AG04450 (cell line): ENCODE measurements around the gene ATXN3L. TPM values are rescaled to one million over a fixed set of nuclear protein-coding genes. Genes with fewer than 3 reads are reported as not detected.
A peak's percentile ranks its signal among the peaks of the same experiment; 100 is the strongest.

ENCODE experiments used
- CTCF ChIA-PET: fragments of 300-600, 350-600 bp; formaldehyde crosslinking; extraction: SDS; loops from one replicate; lab custom pipeline; 2022; ENCODE audit warnings: antibody characterized with exemption, inconsistent platforms; lab: Charles Lee
- POLR2A ChIA-PET: fragments of 350-600 bp; formaldehyde crosslinking; extraction: SDS; loops from one replicate; lab custom pipeline; 2021; ENCODE audit warnings: antibody characterized with exemption, inconsistent platforms; lab: Yijun Ruan, JAX
- DNase-seq: peaks from one replicate; pipeline ENCODE4 v3.0.0-alpha.2; 2011; ENCODE audit warnings: low read depth, low spot score
- H3K27ac ChIP-seq: one replicate; pipeline ENCODE4 v1.5.1; 2012; ENCODE audit warnings: low read depth, low read length, control low read depth
- H3K27me3 ChIP-seq: one replicate; pipeline ENCODE4 v1.6.0; 2012; ENCODE audit warnings: low read length; ENCODE audit not compliant: control insufficient read depth, insufficient read depth
- H3K4me3 ChIP-seq: 2 replicates; pipeline ENCODE4 v1.5.1; 2011; ENCODE audit warnings: mild to moderate bottlenecking, low read depth, low read length, control low read depth
- H3K9me3 ChIP-seq: 2 replicates; pipeline ENCODE4 v1.5.1; 2012; ENCODE audit warnings: low read length; ENCODE audit not compliant: control insufficient read depth, insufficient read depth
- polyA plus RNA-seq: library from polyadenylated mRNA; depleted of rRNA; stranded (reverse); fragments of >200 nt; gene quantifications from 2 replicates; pipeline ENCODE4 v1.2.3, GENCODE V29; 2011
- TF ChIP-seq, protein P1 (sequence below): IDR thresholded peaks from 2 replicates; pipeline ENCODE4 v1.5.1; 2011; ENCODE audit warnings: low read depth, low read length, control low read depth, inconsistent platforms

Gene ATXN3L
- polyA plus RNA-seq, 1 experiment, result not detected

DNA sequence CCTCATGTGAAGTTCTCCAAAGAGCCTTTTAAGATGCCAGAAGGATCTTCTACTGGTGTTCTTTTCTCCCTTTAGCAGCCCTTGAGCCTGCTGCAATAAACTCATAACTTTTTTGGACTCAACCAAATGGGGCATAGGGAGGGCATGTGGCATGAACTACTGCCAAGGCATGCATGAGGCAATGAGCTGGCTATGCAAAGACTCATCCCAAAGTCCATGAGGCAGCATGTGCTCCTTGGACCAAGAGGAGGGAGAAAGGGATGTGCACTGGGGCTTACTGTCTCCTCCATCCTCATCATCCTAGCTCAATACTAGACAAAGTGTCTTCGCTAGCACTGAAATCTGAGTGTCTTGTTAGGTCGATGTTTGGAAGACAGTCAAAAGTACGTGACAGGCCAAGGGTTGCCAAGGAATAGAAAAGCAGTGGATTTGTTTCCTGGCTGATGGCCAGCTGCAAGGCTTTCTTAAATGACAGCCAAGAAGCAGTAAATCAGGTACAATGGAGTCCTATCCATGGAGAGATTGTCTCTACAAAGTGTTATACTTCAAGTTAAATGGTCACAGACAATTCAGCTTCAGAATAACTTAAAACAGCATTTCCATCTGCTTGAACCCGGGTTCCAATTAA is 44.5 kb upstream of the ATXN3L start:
- ChIA-PET CTCF (no interaction called here), POLR2A (no interaction called here)
- Histone ChIP-seq H3K27ac (no peak overlapping the region), H3K4me3 (no peak overlapping the region), H3K9me3 (no peaks in the 10 kb centered on the region), H3K27me3 (no peaks in the 10 kb centered on the region)
- no peak for DNase-seq
- TF ChIP-seq, protein P1, sequence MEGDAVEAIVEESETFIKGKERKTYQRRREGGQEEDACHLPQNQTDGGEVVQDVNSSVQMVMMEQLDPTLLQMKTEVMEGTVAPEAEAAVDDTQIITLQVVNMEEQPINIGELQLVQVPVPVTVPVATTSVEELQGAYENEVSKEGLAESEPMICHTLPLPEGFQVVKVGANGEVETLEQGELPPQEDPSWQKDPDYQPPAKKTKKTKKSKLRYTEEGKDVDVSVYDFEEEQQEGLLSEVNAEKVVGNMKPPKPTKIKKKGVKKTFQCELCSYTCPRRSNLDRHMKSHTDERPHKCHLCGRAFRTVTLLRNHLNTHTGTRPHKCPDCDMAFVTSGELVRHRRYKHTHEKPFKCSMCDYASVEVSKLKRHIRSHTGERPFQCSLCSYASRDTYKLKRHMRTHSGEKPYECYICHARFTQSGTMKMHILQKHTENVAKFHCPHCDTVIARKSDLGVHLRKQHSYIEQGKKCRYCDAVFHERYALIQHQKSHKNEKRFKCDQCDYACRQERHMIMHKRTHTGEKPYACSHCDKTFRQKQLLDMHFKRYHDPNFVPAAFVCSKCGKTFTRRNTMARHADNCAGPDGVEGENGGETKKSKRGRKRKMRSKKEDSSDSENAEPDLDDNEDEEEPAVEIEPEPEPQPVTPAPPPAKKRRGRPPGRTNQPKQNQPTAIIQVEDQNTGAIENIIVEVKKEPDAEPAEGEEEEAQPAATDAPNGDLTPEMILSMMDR, result no peak

DNA sequence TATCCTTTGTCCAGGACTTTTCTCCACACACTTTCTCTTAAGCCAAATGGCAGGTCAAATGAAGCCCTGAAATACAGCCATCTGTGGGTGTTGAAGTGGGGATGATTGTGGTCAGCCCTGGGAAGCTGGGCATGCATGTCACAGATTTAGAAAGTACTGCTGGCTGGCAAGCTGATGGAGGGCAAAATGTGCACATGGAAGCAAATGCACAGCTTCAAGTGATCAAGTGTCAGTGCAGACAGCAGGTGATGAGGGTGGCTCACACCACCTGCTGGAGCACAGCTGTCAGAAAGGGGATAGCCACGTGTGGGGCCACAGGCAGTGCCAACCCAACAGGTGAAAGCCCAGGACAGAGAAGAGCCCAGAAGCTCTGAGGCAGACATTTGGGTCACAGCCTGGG is 40.3 kb upstream of the ATXN3L start:
- H3K27ac ChIP-seq, result no peak overlapping the region
- CTCF ChIA-PET, result no interaction called here
- POLR2A ChIA-PET, result no interaction called here

DNA sequence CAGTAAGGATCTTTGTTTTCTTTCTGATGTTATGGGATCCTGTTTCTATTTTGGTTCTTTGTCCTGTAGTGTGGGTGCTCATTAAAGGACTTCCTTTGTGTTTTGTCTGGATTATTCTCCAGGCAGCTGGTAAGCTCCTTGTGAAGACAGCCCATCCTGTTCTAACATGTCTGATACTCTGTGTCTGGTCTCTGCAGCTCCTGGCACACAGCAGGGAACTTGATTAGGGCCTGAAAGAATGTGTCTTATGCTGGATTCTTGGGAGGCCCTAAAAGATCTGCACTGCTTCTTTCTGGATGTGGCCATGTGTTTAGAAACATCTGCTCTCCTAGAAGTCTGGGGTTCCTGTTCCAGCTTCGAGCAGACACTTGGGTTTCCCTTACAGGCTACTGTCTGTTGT is 38.1 kb upstream of the ATXN3L start:
- H3K27ac ChIP-seq, result peak overlapping the region; percentile 11
- H3K4me3 ChIP-seq, result no peak overlapping the region
- CTCF ChIA-PET, result no interaction called here
- TF ChIP-seq, protein P1, result no peak
- no peak for DNase-seq
- H3K9me3 ChIP-seq, result no peaks in the 10 kb centered on the region
- POLR2A ChIA-PET, result no interaction called here
- no peaks in the 10 kb centered on the region for H3K27me3 ChIP-seq

More for the DNA sequence above, 40.3 kb upstream of the ATXN3L start:
- Histone ChIP-seq H3K9me3 (no peaks in the 10 kb centered on the region), H3K27me3 (no peaks in the 10 kb centered on the region), H3K4me3 (no peak overlapping the region)
- TF ChIP-seq, protein P1, result no peak
- no peak for DNase-seq

DNA sequence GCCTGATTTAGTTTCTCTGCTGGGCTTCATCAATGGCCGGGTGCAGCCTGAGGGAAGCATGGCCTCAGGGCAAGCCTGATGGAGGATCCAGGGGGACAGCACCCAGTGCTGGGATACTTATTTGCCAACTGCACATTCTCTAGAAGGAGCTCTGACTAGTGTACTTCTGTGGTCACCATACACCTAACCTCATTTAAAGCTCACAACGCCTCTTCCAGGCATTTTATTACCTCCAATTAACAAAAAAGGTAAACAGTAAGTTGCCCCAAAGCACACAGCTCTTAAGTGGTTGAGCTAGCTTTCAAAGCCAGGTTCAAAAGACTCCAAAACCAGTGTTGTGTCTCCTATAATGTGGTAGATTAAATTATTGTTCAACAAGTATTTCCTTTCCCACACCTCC is 26.8 kb upstream of the ATXN3L start:
- CTCF ChIA-PET, result no interaction called here
- H3K9me3 ChIP-seq, result no peaks in the 10 kb centered on the region
- POLR2A ChIA-PET, result no interaction called here
- TF ChIP-seq, protein P1, result no peak
- H3K27me3 ChIP-seq, result no peaks in the 10 kb centered on the region
- DNase-seq, result no peak
- no peak overlapping the region for H3K27ac ChIP-seq
- no peak overlapping the region for H3K4me3 ChIP-seq

DNA sequence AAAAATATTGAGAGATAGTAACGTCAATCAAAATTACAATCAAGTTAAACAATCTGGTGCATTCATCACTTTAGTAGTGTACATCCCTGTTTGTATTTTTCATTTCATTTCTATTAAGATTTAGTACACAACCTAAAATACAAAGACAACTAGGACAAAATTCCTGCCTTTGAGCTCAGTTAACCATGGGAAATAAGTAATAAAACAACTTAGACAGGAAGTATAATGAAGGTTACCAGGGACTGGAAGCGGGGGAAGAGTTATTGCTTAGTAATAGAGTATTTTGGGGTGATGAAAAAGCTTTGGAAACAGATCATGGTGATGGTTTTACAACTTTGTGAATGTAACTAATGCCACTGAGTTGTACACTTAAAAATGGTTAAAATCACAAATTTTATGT is 25.6 kb upstream of the ATXN3L start:
- Histone ChIP-seq H3K27me3 (no peaks in the 10 kb centered on the region), H3K27ac (no peak overlapping the region), H3K4me3 (no peak overlapping the region), H3K9me3 (no peaks in the 10 kb centered on the region)
- ChIA-PET CTCF (no interaction called here), POLR2A (no interaction called here)
- TF ChIP-seq, protein P1, result no peak
- no peak for DNase-seq
